NT2/D1 (cell line): ENCODE results near the gene ACKR3.

ENCODE experiments used
- DNase-seq: peaks from one replicate; pipeline ENCODE4 v3.0.0-alpha.2; 2011; ENCODE audit warnings: low read depth, low spot score
- H3K27me3 ChIP-seq: 2 replicates; pipeline ENCODE4 v1.6.0; 2011; ENCODE audit warnings: mild to moderate bottlenecking; ENCODE audit not compliant: insufficient read length, insufficient read depth
- H3K36me3 ChIP-seq: 2 replicates; pipeline ENCODE4 v1.6.1; 2011; ENCODE audit warnings: mild to moderate bottlenecking, low read length, mixed read lengths; ENCODE audit not compliant: insufficient read depth, insufficient read length
- H3K4me1 ChIP-seq: 2 replicates; pipeline ENCODE4 v1.5.1; 2011; ENCODE audit not compliant: insufficient read depth, insufficient read length
- H3K4me3 ChIP-seq: 2 replicates; pipeline ENCODE4 v1.5.1; 2011; ENCODE audit warnings: low read depth; ENCODE audit not compliant: insufficient read length
- H3K9ac ChIP-seq: 2 replicates; pipeline ENCODE4 v1.6.0; 2011; ENCODE audit warnings: low read depth; ENCODE audit not compliant: insufficient read length
- H3K9me3 ChIP-seq: 2 replicates; pipeline ENCODE4 v1.5.1; 2011; ENCODE audit warnings: mild to moderate bottlenecking, low read length; ENCODE audit not compliant: insufficient read depth
- SUZ12 ChIP-seq: IDR thresholded peaks from 2 replicates; pipeline ENCODE4 v1.6.1; 2011; ENCODE audit not compliant: insufficient read length, insufficient read depth; ENCODE audit errors: extremely low read depth
- YY1 ChIP-seq: IDR thresholded peaks from 2 replicates; pipeline ENCODE4 v1.6.1; 2011; ENCODE audit not compliant: insufficient read length, insufficient read depth
- ZNF274 ChIP-seq: IDR thresholded peaks from 2 replicates; pipeline ENCODE4 v1.6.1; 2011; ENCODE audit warnings: mild to moderate bottlenecking, low read depth, low read length

Gene ACKR3

GRCh38 chr2:236555481-236555880 lies 14.1 kb upstream of the ACKR3 start:
- no peak for DNase-seq
- Histone ChIP-seq H3K4me3 (no peak overlapping the region), H3K36me3 (no peaks in the 10 kb centered on the region), H3K9ac (no peak overlapping the region), H3K9me3 (no peaks in the 10 kb centered on the region), H3K4me1 (peaks cover 15% of the 10 kb centered on the region), H3K27me3 (no peaks in the 10 kb centered on the region)
- no peak for TF ChIP-seq YY1
- TF ChIP-seq SUZ12, result no peak
- TF ChIP-seq ZNF274, result no peak

- H3K27me3 ChIP-seq, result no peaks in the 10 kb centered on the region
- TF ChIP-seq YY1 (no peak), SUZ12 (no peak)
- peaks cover 4% of the 10 kb centered on the region for H3K4me1 ChIP-seq
- no peak for DNase-seq
- no peak overlapping the region for H3K4me3 ChIP-seq
- H3K9me3 ChIP-seq, result no peaks in the 10 kb centered on the region
- H3K9ac ChIP-seq, result no peak overlapping the region
- no peaks in the 10 kb centered on the region for H3K36me3 ChIP-seq
Measured at GRCh38 chr2:236557306-236558030, 12.2 kb upstream of the ACKR3 start.

- H3K9ac ChIP-seq, result no peak overlapping the region
- H3K9me3 ChIP-seq, result no peaks in the 10 kb centered on the region
- H3K36me3 ChIP-seq, result no peaks in the 10 kb centered on the region
- no peaks in the 10 kb centered on the region for H3K27me3 ChIP-seq
- peaks cover 1% of the 10 kb centered on the region for H3K4me1 ChIP-seq
- H3K4me3 ChIP-seq, result no peak overlapping the region
- no peak for DNase-seq
- TF ChIP-seq YY1 (no peak), SUZ12 (no peak), ZNF274 (no peak)
Measured at GRCh38 chr2:236558036-236558435, 11.6 kb upstream of the ACKR3 start.

- H3K4me3 ChIP-seq, result no peak overlapping the region
- no peaks in the 10 kb centered on the region for H3K27me3 ChIP-seq
- H3K9me3 ChIP-seq, result no peaks in the 10 kb centered on the region
- no peak overlapping the region for H3K9ac ChIP-seq
- no peaks in the 10 kb centered on the region for H3K36me3 ChIP-seq
- TF ChIP-seq ZNF274, result no peak
- no peak for TF ChIP-seq SUZ12
- no peak for TF ChIP-seq YY1
- no peaks in the 10 kb centered on the region for H3K4me1 ChIP-seq
- DNase-seq, result no peak
Measured at GRCh38 chr2:236558993-236559978, 10.3 kb upstream of the ACKR3 start.

- Histone ChIP-seq H3K9ac (no peak overlapping the region), H3K36me3 (no peaks in the 10 kb centered on the region), H3K27me3 (peaks cover 5% of the 10 kb centered on the region), H3K4me1 (no peaks in the 10 kb centered on the region), H3K9me3 (no peaks in the 10 kb centered on the region), H3K4me3 (no peak overlapping the region)
- TF ChIP-seq SUZ12 (no peak), ZNF274 (no peak)
- no peak for DNase-seq
Measured at GRCh38 chr2:236561874-236562273, 7.8 kb upstream of the ACKR3 start.

GRCh38 chr2:236562434-236562833 lies 7.2 kb upstream of the ACKR3 start:
- TF ChIP-seq ZNF274 (no peak), SUZ12 (no peak), YY1 (no peak)
- Histone ChIP-seq H3K4me1 (no peaks in the 10 kb centered on the region), H3K9me3 (no peaks in the 10 kb centered on the region), H3K36me3 (no peaks in the 10 kb centered on the region), H3K9ac (no peak overlapping the region), H3K4me3 (no peak overlapping the region), H3K27me3 (peaks cover 5% of the 10 kb centered on the region)
- no peak for DNase-seq

- Histone ChIP-seq H3K4me3 (no peak overlapping the region), H3K27me3 (peaks cover 9% of the 10 kb centered on the region), H3K9me3 (no peaks in the 10 kb centered on the region), H3K36me3 (no peaks in the 10 kb centered on the region), H3K4me1 (no peaks in the 10 kb centered on the region), H3K9ac (no peak overlapping the region)
- no peak for TF ChIP-seq SUZ12
- TF ChIP-seq YY1, result no peak
- TF ChIP-seq ZNF274, result no peak
- DNase-seq, result no peak
Measured at GRCh38 chr2:236563953-236564352, 5.7 kb upstream of the ACKR3 start.
